Spleen (tissue), 7 donors: Measurements from ENCODE around the gene TRPM5.

Experiments
- CTCF ChIP-seq, 11 experiments: fragments of 200-600 bp in 7 of 11; fragments of 450-650 bp in 4 of 11; sonication (generic) in 4 of 11; IDR thresholded peaks in 8 of 11; conservative IDR thresholded peaks in 3 of 11; 1 replicate in 7 of 11; 2 replicates in 4 of 11; pipeline versions ENCODE4 v1.4.0 to v1.8.0; 2016 to 2021; ENCODE audit warnings: antibody characterized with exemption in 11 of 11, inconsistent platforms in 4 of 11, mild to moderate bottlenecking in 1 of 11
- POLR2A ChIP-seq, 3 donors: fragments of 450-650 bp; IDR thresholded peaks; one replicate each; pipeline ENCODE4 v1.5.1; 2017; ENCODE audit warnings: antibody characterized with exemption in 3 of 3, mild to moderate bottlenecking in 1 of 3
- POLR2AphosphoS5 ChIP-seq, 3 donors: sonication (generic); formaldehyde crosslinking; IDR thresholded peaks; one replicate each; pipeline ENCODE4 v1.5.1; 2017; ENCODE audit warnings: antibody characterized with exemption in 3 of 3
- donor health status: DM: no; HTN: no; CAD: no; lungs with moderate emphysema.
- donor health status: DM: no; HTN: no; CAD: no.
- donor health status: DM: no; HTN: no; CAD: no.

GRCh38 chr11:2483426-2483825 lies 39.1 kb upstream of the TRPM5 start:
- TF ChIP-seq POLR2AphosphoS5 (IDR thresholded peaks at IDR 0.05) (no peak), CTCF (IDR thresholded peaks at IDR 0.05 in 8 of 11, conservative IDR thresholded peaks at IDR 0.05 in 3 of 11) (no peak), POLR2A (IDR thresholded peaks at IDR 0.05) (no peak)
